Pancreas (tissue), 10 donors: ENCODE results near the gene MGAT3. TPM values are rescaled to one million over a fixed set of nuclear protein-coding genes. Genes with fewer than 3 reads are reported as not detected.

Experiments used
- ATAC-seq, 4 donors: fragments of 200-7000 bp; cut with Tn5 transposase; one replicate each; pipeline versions ENCODE4 v1.8.0 to v1.9.1; 2020; ENCODE audit warnings: mild to moderate bottlenecking in 4 of 4, moderate library complexity in 4 of 4
- DNase-seq, 6 donors: peaks; one replicate each; pipeline ENCODE4 v3.0.0-alpha.2; 2020
- FAIRE-seq: peaks from 2 replicates; lab custom pipeline; 2012; peaks lifted over from hg19 to GRCh38; lab: Jason Lieb, UNC
- H3K27ac ChIP-seq, 4 donors: fragments of 200-600 bp; sonication (generic); 1 replicate in 3 of 4; 2 replicates in 1 of 4; pipeline versions ENCODE4 v1.5.0 to v1.8.0; 2020
- H3K27me3 ChIP-seq, 4 donors: fragments of 200-600 bp; one replicate each; pipeline ENCODE4 v1.8.0; 2021
- H3K36me3 ChIP-seq, 3 donors: fragments of 200-600 bp; sonication (generic) in 1 of 3; one replicate each; pipeline versions ENCODE4 v1.5.0 to v1.8.0; 2020 to 2021
- H3K4me1 ChIP-seq, 3 donors: fragments of 200-600 bp; one replicate each; pipeline ENCODE4 v1.8.0; 2021
- H3K4me3 ChIP-seq, 4 donors: fragments of 200-600 bp; sonication (generic) in 2 of 4; one replicate each; pipeline versions ENCODE4 v1.5.0 to v1.8.0; 2020 to 2021
- H3K9me3 ChIP-seq, 4 donors: fragments of 200-600 bp; one replicate each; pipeline ENCODE4 v1.8.0; 2021
- WGBS, 2 donors: extraction: QIAGEN DNeasy Blood & Tissue Kit; methylation state at CpG; one replicate each; pipeline ENCODE4 v1.1.7; 2013; 5-methylcytosine and 5-hydroxymethylcytosine counted together
- intact Hi-C, 3 donors: fragments of 100-400 bp; cut with DNase I; formaldehyde crosslinking; loops; one replicate each; pipeline versions ENCODE4 v1.11.1 to v1.14.2; 2022
- polyA plus RNA-seq, 2 donors: library from polyadenylated mRNA; stranded (reverse); fragments of 200-250 nt; gene quantifications; one replicate each; pipeline ENCODE4 v1.2.3, GENCODE V29; 2013
- total RNA-seq, 6 donors: library from RNA; stranded (reverse); fragmentation: NEBNext Ultra II Directional in 4 of 6; extraction: Animal tissue kit (Norgen Biotek cat#: 25700) in 4 of 6; gene quantifications; one replicate each; pipeline versions ENCODE4 v1.2.1 to v1.2.4, GENCODE V29; 2021 to 2023
- TF ChIP-seq, protein P1 (sequence below), 4 donors: fragments of 200-600 bp; sonication (generic) in 3 of 4; IDR thresholded peaks; one replicate each; pipeline versions ENCODE4 v1.5.0 to v1.8.0; 2021; ENCODE audit warnings: antibody characterized with exemption in 4 of 4
- donor health status: healthy with polysubstance abuse.
- donor health status: DM: no; HTN: no; CAD: no; lungs with moderate emphysema.
- donor health status: DM: no; HTN: no; CAD: no.
- donor health status: control.
- donor health status: control.
- donor health status: Bipolar disorder and iron deficiency.
- donor health status: DM: yes; HTN: yes; CAD: no.
- donor health status: DM: no; HTN: no; CAD: no.
- donor health status: DM: no; HTN: no; CAD: no.
- donor health status: DM: yes; HTN: yes; CAD: no.

MGAT3 gene
- total and polyA plus RNA-seq, 8 donors: 1.5 to 4.2 (median 2.2) TPM

DNA sequence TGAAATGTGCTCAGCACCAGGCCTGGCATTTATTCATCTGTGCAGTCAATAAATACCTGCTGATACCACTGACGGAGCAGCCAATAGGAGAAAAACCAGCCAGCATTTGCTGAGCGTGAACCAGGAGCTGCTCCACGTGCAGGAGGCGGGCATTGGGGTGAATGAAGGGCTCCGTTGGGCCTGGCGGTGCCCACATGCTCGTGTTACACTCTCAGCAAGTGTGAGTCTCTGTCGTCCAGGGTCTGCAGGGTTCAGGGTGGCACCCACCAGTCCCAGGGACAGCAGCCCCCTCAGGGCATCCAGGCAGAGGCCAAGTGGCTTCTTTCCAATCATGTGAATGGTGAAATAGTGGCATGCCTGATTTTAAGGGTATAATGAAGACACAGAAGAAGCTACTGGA, 79.9 kb downstream of the MGAT3 start:
- 44 to 56% methylated on average over 8 of the region's 8 CpGs for whole genome bisulfite sequencing, 2 donors
- no peak overlapping the region for H3K27ac ChIP-seq
- ATAC-seq: no peak
- H3K4me1 ChIP-seq: peaks cover 1 to 3% (median 2%) of the 10 kb centered on the region in 3 donors
- TF ChIP-seq, protein P1, sequence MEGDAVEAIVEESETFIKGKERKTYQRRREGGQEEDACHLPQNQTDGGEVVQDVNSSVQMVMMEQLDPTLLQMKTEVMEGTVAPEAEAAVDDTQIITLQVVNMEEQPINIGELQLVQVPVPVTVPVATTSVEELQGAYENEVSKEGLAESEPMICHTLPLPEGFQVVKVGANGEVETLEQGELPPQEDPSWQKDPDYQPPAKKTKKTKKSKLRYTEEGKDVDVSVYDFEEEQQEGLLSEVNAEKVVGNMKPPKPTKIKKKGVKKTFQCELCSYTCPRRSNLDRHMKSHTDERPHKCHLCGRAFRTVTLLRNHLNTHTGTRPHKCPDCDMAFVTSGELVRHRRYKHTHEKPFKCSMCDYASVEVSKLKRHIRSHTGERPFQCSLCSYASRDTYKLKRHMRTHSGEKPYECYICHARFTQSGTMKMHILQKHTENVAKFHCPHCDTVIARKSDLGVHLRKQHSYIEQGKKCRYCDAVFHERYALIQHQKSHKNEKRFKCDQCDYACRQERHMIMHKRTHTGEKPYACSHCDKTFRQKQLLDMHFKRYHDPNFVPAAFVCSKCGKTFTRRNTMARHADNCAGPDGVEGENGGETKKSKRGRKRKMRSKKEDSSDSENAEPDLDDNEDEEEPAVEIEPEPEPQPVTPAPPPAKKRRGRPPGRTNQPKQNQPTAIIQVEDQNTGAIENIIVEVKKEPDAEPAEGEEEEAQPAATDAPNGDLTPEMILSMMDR (IDR thresholded peaks at IDR 0.05): no peak
- DNase-seq: no peak
- H3K9me3 ChIP-seq: no peaks in the 10 kb centered on the region
- intact Hi-C loops: loop anchor here in 2 of 3 donors (5.0 kb wide), 2 partner anchors 486 to 491 kb away; no protein-coding TSS in a partner anchor
- no peaks in the 10 kb centered on the region for H3K27me3 ChIP-seq
- H3K4me3 ChIP-seq: no peak overlapping the region
- H3K36me3 ChIP-seq: no peaks in the 10 kb centered on the region
- FAIRE-seq: no peak

DNA sequence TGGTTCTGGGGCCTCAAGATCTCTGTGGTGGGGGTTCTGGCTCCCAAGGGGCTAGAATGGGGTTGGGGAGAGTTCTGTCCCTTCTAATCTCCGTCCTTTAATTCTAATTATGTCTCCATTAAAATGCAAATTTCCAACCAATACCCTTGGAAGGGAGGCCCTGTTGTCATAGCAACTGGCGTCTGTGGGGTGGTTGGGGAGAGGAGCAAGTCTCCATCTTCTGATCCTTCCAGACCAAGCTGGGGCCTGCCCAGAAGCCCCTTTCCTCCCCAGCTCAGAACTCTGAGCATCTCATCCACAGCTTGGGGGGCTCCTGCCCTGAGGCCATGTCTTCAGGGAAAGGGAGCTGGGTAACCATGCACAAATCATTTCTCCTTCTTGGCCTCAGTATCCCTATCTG, 81.2 kb downstream of the MGAT3 start:
- ATAC-seq (no peak), DNase-seq (no peak), FAIRE-seq (no peak)
- 56 to 57% methylated on average over 2 of the region's 2 CpGs for WGBS, 2 donors
- no peaks in the 10 kb centered on the region for H3K27me3 ChIP-seq
- H3K27ac ChIP-seq: no peak overlapping the region
- intact Hi-C loops: loop anchor here in 2 of 3 donors (5.0 kb wide), 2 partner anchors 484 to 489 kb away; no protein-coding TSS in a partner anchor
- H3K4me3 ChIP-seq: no peak overlapping the region
- H3K36me3 ChIP-seq: no peaks in the 10 kb centered on the region
- peaks cover 0 to 3% (median 0%) of the 10 kb centered on the region in 3 donors for H3K4me1 ChIP-seq
- H3K9me3 ChIP-seq: no peaks in the 10 kb centered on the region
- TF ChIP-seq, protein P1 (IDR thresholded peaks at IDR 0.05): no peak

Other genes starting within 250 kb of the MGAT3 start
- gene PDGFB, start 212.0 kb upstream of the MGAT3 start, total RNA-seq: 10 to 100 TPM in 1 of 6 donors, 1 to 10 TPM in 5; 2.7 to 12.1 (median 4.4) TPM
- gene PDGFB, start 212.0 kb upstream of the MGAT3 start, polyA plus RNA-seq: 1 to 10 TPM; 4.0 to 4.7 TPM
- 1,000 to 10,000 TPM; 1,199 to 2,601 (median 1,706) TPM for gene RPL3, start 137.4 kb upstream of the MGAT3 start, total RNA-seq
- gene RPL3, start 137.4 kb upstream of the MGAT3 start, polyA plus RNA-seq: 1,000 to 10,000 TPM; 1,506 to 2,659 TPM
- gene SYNGR1, start 107.0 kb upstream of the MGAT3 start, total RNA-seq: 10 to 100 TPM; 12.2 to 26.8 (median 15.7) TPM
- 10 to 100 TPM; 18.0 to 19.3 TPM for gene SYNGR1, start 107.0 kb upstream of the MGAT3 start, polyA plus RNA-seq
- 10 to 100 TPM in 5 of 6 donors, 1 to 10 TPM in 1; 8.4 to 16.9 (median 15.1) TPM for gene TAB1, start 57.2 kb upstream of the MGAT3 start, total RNA-seq
- gene TAB1, start 57.2 kb upstream of the MGAT3 start, polyA plus RNA-seq: 10 to 100 TPM; 13.5 to 16.7 TPM
- gene MIEF1, start 45.3 kb downstream of the MGAT3 start, total RNA-seq: 10 to 100 TPM in 5 of 6 donors, 1 to 10 TPM in 1; 8.8 to 15.1 (median 12.7) TPM
- 1 to 10 TPM; 6.3 TPM for gene MIEF1, start 45.3 kb downstream of the MGAT3 start, polyA plus RNA-seq
- 100 to 1,000 TPM; 155 to 472 (median 217) TPM for gene ATF4, start 63.5 kb downstream of the MGAT3 start, total RNA-seq
- gene ATF4, start 63.5 kb downstream of the MGAT3 start, polyA plus RNA-seq: 100 to 1,000 TPM; 418 to 423 TPM
- 10 to 100 TPM; 25.9 to 50.8 (median 33.7) TPM for gene RPS19BP1, start 75.7 kb downstream of the MGAT3 start, total RNA-seq
- 100 to 1,000 TPM; 113 to 117 TPM for gene RPS19BP1, start 75.7 kb downstream of the MGAT3 start, polyA plus RNA-seq
- under 1 TPM; 0.04 to 0.09 (median 0.06) TPM for gene CACNA1I, start 113.7 kb downstream of the MGAT3 start, total RNA-seq
- under 1 TPM; 0.15 to 0.21 TPM for gene CACNA1I, start 113.7 kb downstream of the MGAT3 start, polyA plus RNA-seq